GM19035 (cell line): Measurements from ENCODE around the gene MYF5.

Source experiments
- ATAC-seq: cut with Tn5 transposase; IDR thresholded peaks from one replicate; pipeline ENCODE4 v1.9.1; 2021; ENCODE audit not compliant: unreplicated experiment

MYF5 gene

DNA sequence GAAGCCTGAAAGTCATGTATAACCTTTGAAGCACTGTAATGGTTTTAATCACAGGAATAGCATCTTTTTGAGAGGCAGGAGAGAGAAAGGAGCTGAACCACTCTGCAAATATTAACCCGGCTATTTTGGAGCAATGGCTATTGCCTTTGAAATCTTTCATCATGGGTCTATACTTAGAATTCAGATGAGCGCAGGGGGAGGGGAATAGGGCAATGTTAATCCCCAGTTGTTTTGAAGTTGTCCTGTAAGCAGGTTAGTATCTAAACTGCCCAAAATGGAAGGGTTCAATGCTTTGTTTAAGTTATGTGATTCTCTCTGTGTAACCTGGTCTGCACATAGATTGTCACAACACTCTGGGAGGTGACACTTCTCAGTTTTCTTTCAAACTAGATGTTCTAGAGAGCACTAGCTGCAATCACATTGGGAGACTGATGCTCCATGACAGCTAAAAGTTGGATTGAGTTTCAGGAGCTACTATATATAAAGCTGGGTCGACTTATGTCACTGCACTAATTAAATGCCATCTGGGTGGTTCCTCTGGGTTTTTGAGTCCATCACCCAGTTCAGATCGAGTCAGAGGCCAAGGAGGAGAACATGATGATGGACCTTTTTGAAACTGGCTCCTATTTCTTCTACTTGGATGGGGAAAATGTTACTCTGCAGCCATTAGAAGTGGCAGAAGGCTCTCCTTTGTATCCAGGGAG is 9.4 kb upstream of the MYF5 start, which contains the start of gene MYF6:
MYF6 (plus strand) TSS at position 509 of the 704 bp plus-strand sequence; CDS start at position 595, 86 bp downstream.
- ATAC-seq = no peak

DNA sequence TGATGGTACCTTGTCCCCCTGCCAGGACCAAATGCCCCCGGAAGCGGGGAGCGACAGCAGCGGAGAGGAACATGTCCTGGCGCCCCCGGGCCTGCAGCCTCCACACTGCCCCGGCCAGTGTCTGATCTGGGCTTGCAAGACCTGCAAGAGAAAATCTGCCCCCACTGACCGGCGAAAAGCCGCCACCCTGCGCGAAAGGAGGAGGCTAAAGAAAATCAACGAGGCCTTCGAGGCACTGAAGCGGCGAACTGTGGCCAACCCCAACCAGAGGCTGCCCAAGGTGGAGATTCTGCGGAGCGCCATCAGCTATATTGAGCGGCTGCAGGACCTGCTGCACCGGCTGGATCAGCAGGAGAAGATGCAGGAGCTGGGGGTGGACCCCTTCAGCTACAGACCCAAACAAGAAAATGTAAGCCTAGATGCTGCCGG is 8.9 kb upstream of the MYF5 start:
- ATAC-seq = no peak

- ATAC-seq = no peak
Observed at GRCh38 chr12:80708259-80708974, 8.3 kb upstream of the MYF5 start.

- ATAC-seq = no peak
Observed at GRCh38 chr12:80708975-80709328, 7.8 kb upstream of the MYF5 start.

- ATAC-seq = peak; percentile 75
Observed at GRCh38 chr12:80709811-80710726, 6.6 kb upstream of the MYF5 start.

DNA sequence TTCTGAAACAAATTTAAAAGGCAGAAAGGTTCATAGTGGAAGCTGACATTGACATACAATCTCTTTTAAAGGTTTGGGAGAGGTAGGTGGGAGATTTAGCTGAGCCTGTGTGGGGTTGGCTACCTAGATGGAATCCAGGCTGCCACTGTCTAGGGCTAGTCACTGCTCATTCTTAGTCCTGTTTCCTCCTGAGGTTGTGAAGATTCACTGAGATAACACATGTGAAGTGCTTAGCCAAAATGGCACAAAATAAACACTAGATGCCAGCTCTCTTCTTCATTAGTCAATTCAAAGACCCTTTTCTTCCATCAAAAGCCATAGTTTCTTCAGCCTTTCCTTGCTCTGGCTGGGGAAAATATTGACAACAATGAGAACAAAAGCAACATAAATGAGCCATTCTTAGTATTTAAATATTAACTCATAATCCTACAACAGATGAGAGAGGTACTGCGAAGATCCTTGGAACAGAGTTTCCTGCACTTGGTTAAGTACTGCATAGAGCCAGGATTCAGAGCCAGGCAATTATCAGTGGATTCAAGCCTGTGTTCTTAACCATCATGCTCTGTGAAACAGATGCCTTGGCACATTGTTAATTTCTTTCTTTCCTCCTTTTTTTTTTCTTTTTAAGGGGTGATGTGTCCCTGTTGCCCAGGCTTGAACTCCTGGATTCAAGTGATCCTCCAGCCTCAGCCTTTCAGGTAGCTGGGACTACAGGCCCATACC is 5.8 kb upstream of the MYF5 start:
- ATAC-seq = peak; percentile 41

- no peak for ATAC-seq
Observed at GRCh38 chr12:80711866-80712265, 4.8 kb upstream of the MYF5 start.

- no peak for ATAC-seq
Observed at GRCh38 chr12:80712866-80713265, 3.8 kb upstream of the MYF5 start.

DNA sequence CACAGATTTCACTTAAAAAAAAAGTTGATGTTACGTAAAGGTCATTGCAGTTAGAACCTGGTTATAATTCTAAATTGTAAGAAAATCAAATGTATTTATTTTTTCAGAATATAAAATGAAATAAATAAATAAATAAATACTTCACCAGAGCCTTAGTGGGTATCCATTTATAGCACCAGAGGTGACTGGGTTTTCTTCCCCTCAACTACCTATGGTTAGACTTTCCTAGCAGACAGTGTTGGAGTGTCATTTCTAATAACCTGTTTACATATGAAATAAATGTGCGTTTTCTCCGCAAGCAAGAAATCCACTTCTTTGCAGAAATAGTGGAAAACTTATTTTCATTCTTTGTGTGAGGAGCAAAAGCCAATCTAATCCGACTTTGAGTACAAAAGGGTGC is 3.3 kb upstream of the MYF5 start:
- ATAC-seq = no peak

- ATAC-seq = no peak
Observed at GRCh38 chr12:80714055-80714454, 2.7 kb upstream of the MYF5 start.

- no peak for ATAC-seq
Observed at GRCh38 chr12:80714846-80715245, 1.9 kb upstream of the MYF5 start.

GRCh38 chr12:80715713-80716249 is 931 bp upstream of the MYF5 start:
- ATAC-seq = no peak

DNA sequence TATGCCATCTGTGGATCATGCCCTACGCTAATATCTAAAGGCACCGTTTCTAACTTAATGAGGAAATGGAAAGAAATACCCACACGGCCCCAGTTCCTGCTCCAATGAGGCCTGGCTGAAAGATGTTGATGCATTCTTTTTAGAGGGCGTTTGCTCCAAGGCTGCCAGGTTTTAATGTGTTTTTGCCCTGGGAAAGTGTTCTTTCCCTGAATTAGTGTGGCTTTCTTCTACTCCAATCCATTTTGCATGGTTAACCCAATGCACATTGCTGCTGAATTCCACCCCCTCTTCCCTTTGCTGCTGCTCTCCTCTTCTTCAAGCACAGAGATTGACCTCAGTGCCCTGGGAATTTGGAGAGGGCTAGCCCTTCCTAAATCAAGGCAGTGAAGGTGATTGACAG is 1.1 kb downstream of the MYF5 start:
- no peak for ATAC-seq

DNA sequence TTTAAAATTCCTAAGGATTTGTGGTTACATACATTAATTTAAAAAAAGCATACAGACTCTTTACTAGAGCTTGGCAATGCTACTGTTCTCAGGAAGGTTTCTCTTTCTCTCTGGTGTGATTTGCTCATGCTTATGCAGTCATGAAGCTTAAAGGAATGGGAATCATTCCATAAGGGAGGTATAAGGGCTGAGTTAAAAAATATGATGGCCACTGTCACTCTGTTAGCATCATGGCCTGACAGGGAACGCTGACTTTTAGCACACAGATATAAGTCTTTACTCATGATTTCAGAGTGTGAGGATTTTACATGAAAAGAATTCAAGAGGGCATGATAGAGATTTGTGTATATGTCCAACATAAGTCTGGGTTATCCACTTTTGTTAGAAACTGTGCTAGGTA is 3.8 kb downstream of the MYF5 start:
- no peak for ATAC-seq

DNA sequence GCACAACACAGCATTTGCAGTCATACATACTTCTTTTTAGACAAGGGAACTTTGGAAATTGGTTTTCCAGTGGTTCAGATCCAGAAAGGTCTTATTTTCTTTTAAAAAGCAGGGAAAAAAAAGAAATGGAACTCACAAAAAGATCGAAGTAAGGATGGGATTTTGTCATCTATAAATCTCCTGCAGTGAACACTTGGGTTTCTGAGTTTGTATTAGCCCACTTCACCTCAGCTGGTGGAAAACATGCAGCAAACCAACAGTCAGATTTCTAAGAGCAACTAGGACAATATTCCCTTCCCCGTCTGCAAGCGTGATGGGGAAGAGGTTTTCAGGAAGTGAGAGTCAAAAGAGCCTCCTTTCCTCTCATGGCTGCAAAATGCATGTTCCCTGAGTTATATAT is 4.6 kb downstream of the MYF5 start:
- no peak for ATAC-seq

DNA sequence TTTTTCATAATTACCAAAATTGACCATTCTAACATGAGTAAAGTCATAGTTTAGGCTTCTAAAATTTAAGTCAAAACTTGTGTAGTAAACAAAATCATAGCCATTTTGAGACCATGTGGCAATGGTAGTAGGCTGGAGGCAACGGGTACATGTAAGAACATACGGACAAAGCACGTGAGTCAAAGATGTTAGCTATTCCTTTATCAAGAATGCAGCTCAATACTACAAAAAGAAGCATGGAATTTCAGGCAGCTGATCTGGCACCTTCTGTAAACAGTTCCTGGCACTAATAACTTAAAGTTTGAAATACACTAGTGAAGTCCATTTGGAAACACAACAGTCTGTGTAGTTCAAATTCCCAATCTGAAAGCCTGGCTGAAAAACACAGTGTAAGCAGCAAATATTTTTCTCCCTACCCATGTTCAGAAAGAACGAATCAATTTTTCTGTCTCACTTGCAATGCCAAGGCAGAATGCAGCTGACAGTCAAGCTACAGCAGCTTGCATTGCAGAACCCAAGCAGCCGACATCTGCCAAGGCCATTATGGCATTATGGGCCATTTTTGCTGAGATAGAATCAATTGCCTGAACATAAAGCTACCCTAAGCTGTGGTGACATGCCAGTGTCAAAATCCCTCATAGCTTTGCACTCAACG is 29.3 kb downstream of the MYF5 start:
- ATAC-seq = no peak

DNA sequence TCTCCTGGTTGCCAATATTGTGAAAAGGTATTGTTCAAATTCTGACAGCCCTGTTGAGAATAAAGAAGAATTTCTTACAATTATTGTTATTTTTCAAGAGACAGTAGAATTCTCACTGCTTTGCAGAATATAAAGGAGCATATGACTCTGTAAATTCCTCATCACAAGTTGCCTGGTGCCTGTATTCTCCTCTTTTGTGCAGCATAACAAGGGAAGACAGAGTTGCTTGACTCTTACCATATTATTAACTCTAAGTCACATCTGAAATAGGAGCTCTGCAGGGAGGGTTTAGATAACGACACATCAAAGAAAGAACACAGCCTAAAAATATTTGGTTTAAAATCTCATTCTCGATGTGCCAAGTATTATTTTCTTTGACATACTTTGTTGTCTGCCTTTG is 31.1 kb downstream of the MYF5 start:
- no peak for ATAC-seq

GRCh38 chr12:80749456-80749855 is 32.7 kb downstream of the MYF5 start:
- no peak for ATAC-seq

DNA sequence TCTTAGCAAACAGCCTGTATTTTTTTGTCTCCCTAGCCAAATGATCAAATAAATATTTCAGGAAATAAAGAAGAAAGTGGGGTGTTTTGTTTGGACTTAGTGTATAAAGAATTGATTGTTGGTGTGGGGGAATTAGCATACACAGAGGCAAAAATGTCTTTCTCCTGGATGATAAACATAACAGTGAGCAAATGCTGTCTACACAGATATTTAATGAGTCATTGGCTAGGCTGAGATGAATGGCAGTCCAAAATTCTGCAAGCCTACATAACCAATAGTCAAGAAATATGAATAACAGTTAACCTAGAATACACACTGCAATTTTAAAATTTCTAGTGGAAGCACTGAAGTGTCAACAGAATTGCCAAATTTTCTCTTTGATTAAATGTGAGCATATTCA is 35.8 kb downstream of the MYF5 start:
- ATAC-seq = no peak

- no peak for ATAC-seq
Observed at GRCh38 chr12:80754274-80754673, 37.6 kb downstream of the MYF5 start.
